Activated T-cell treated with anti-CD3 and anti-CD28 coated beads for 48 hours (primary cell): Measurements from ENCODE around the gene GLYAT.
A peak's percentile ranks its signal among the peaks of the same experiment; 100 is the strongest.

Experiments used
- DNase-seq: peaks from one replicate; pipeline ENCODE4 v3.0.0-alpha.2; 2020; ENCODE audit warnings: low read depth

Gene GLYAT

GRCh38 chr11:58676563-58677135, 55.1 kb downstream of the GLYAT start:
- no peak for DNase-seq

- peak; percentile 72 for DNase-seq
Measured at GRCh38 chr11:58675334-58676155, 56.2 kb downstream of the GLYAT start.

GRCh38 chr11:58674609-58675008, 57.1 kb downstream of the GLYAT start:
- DNase-seq: no peak

- no peak for DNase-seq
Measured at GRCh38 chr11:58671983-58672633, 59.6 kb downstream of the GLYAT start.

- DNase-seq: no peak
Measured at GRCh38 chr11:58659910-58660570, 71.7 kb downstream of the GLYAT start.

- no peak for DNase-seq
Measured at GRCh38 chr11:58659404-58659803, 72.3 kb downstream of the GLYAT start.
